ENCODE data around the gene ZNF692. TPM values are rescaled to one million over a fixed set of nuclear protein-coding genes. Genes with fewer than 3 reads are reported as not detected.
"Not testable (repeated sequence)": the region's sequence is repeated elsewhere in the genome, so short reads cannot be mapped to it uniquely, and the experiment has no call there.

The ZNF692 gene
- total RNA-seq, 1 donor from 2014 or later, result 38.2 TPM

DNA sequence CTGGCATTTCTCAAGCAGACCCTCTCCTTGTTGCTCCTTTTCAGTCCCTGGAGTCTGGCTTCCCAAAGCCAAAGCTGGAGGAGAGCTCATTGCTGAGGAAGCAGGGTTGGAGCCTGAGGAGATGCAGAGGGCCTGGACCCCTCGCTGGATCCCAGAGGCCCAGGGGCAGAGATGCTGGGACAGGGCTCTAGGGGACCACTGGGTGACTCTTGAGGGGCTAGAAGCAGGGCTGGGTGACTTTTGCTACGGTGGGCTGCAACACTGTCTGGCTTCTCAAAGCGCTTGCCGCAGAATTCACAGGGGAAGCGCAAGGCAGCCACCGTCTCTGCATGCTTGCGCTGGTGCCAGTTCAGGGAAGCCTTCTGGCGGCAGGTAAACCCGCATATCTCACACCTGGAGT lies 8.8 kb downstream of the ZNF692 start:
- DNase-seq (ENCODE audit: extremely low read depth, low read depth, low spot score), result no peak

DNA sequence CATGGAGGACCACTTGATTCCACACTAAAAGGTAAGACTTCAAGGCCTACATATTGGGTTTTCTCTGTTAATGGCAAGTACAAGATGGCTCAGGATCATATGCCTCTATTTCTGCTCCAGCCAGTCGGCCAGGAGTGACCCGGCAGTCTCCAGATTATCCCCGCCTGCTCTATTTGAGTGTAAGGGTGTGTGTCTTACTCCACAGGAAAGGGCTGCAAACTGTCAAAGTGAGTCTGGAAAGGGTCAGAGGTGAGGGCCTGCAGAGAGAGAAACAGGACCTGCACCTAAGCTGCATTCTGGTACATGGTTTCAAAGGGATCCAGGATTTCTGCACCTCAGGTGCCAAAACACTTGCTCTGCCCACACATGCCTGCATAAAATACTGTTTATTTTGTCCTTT lies 9.2 kb downstream of the ZNF692 start:
- no peak for DNase-seq (ENCODE audit: extremely low read depth, low read depth, low spot score)

DNA sequence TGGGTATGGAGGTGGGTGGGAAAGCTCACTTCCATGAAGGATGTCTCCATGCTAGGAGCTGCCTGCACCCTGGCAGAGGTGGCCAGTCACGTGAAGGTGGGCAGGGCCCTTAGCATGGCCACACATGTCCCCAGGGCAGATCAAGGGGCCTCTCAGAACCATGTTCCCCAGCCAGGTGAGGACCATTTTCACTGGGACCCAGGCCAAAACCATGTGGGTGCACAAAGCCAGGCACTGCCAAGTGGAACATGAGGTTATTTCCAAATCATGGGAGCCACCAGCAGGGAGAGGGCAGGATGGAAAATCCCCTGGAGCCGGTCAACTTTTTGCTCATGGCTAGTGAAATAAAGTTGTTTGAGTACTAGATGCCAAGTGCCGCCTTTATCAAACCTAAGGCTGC lies 9.7 kb downstream of the ZNF692 start:
- DNase-seq (ENCODE audit: extremely low read depth, low read depth, low spot score), result no peak

DNA sequence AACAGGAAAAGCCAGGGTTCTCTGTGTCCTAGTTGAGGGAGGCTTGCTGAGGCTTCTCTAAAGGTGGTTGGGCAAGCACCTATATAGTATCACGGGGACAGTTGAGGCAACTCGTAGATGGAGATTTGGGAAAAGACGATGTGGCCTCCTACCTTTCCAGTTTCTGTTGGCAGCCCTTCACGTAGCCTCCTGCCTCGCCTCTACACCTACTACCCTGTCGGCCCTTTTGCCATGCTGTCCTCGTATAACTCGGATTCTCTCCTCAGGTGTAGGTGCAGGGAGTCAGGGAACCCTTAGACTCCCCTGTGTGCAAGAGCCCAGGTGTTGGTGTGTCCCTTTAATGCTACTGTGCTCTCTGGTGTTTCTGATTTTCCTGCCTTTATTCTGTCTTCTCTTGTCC lies 10.3 kb downstream of the ZNF692 start:
- no peak for DNase-seq (ENCODE audit: extremely low read depth, low read depth, low spot score)

DNA sequence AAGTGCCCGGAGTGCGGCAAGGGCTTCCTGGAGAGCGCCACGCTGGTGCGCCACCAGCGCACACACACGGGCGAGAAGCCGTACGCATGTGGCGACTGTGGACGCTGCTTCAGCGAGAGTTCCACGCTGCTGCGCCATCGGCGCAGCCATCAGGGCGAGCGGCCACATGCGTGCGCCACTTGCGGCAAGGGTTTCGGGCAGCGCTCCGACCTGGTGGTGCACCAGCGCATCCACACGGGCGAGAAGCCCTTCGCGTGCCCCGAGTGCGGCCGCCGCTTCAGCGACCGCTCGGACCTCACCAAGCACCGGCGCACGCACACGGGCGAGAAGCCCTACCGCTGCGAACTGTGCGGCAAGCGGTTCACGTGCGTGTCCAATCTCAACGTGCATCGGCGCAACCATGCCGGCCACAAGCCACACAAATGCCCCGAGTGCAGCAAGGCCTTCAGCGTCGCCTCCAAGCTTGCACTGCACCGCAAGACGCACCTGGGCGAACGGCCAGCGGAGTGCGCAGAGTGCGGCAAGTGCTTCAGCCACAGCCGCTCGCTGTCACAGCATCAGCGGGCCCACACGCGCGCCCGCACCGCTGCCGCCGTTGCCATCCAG lies 10.8 kb downstream of the ZNF692 start:
- DNase-seq (ENCODE audit: extremely low read depth, low read depth, low spot score), result no peak

DNA sequence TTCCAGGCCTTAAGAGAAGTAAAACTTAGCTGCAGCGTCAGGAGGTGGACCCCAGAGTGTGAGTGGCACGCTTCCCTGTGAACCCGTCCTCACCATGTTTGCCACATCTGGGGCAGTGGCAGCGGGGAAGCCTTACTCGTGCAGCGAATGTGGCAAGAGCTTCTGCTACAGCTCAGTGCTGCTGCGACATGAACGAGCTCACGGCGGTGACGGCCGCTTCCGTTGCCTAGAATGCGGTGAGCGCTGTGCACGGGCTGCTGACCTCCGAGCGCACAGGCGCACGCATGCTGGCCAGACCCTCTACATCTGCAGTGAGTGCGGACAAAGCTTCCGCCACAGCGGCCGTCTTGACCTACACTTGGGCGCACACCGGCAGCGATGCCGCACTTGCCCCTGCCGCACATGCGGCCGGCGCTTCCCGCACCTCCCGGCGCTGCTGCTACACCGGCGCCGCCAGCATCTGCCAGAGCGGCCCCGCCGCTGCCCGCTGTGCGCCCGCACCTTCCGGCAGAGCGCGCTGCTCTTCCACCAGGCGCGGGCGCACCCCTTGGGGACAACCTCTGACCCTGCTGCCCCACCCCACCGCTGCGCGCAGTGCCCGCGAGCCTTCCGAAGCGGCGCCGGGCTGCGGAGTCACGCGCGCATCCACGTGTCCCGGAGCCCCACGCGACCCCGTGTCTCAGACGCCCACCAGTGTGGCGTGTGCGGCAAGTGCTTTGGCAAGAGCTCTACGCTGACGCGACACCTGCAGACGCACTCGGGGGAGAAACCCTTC lies 11.5 kb downstream of the ZNF692 start:
- DNase-seq (ENCODE audit: extremely low read depth, low read depth, low spot score), result no peak

DNA sequence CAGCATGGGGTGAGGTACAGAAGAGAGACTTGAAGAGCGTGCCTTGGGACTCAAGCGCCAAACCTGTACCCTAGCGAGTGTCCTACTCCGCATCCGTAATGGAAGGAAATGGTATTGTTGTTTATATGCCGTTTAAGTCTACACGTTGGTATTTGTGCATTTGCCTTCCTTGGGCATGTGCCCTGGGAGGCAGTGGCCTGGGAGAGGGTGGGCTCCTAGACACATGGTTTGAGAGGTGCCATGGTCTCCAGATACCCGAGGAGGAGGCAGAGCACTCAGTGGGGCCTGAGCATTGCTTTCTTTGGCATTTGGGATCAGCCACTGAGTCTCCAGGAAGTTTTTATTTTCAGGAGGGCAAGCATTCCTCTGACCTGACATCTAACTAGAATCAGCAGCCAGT lies 14.4 kb downstream of the ZNF692 start:
- no peak for DNase-seq (ENCODE audit: extremely low read depth, low read depth, low spot score)

DNA sequence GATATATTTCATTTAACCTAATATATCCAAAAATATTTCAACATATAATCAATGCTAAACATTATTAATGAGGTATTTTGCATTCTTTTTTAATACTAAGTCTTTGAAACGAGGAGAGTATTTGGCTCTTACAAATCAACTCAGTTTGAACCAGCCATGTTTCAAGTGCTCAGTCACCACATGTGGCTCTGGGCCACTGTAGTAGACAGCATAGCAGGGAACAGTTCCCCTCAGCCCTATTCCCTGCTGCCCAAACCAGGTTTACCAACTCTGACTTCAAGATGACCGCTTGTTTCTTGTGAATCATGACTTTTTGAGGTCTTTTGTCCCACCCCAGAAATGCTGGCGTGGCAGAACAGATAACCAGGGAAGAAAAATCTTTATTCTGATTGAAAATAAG lies 15.2 kb downstream of the ZNF692 start:
- DNase-seq (ENCODE audit: extremely low read depth, low read depth, low spot score), result no peak

DNA sequence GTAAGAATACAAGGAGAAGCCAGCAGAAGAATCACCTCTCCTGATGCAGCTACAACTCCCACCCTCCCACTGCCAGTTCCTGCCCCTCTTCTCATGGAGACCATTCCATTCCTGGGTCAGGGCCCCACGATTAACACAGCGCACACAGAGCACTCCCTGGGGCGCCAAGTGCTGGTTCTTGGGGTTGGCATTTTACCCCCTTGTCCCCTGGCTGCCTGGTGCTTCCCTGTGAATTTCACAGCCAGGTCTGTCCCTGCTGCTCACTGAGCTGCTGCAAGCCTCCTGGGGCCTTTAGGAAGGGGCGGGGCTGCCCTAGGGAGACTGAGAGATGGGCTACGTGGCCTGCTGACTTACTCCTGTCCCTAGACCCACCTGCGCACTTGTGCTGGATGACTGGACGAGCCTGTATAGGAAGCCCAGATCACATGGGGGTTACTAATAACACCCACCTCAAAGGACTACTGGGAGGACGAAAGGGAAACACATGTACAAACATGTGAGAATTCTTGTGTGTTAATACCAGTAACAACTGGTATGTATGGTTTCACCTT lies 16.0 kb downstream of the ZNF692 start:
- no peak for DNase-seq (ENCODE audit: extremely low read depth, low read depth, low spot score)

DNA sequence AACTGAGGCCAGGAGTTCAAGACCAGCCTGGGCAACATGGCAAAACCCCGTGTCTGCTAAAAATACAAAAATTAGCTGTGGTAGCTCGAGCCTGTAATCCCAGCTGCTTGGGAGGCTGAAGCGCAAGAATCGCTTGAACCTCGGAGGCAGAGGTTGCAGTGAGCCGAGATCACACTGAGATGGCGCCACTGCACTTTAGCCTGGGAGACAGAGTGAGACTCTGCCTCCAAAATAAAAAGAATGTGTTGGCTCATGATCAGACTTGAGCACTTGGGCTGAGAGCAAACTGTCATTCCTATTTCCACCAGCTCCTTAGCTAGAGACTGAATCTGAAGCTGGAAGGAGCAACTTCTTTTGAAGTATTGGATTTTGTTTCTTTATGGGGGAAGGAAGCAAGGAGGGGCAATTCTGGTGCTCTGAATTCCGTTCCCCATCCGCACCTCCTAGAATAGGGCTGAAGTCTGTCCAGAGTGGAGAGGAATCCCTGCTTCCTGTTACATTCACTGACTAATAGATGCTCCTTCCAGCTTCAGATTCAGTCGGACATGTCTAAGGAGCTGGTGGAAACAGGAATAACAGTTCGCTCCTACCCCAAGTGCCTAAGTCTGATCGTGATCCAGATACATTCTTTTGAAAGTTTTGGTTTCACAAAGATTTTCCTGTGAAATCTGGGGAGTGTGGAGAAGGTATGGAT lies 17.0 kb downstream of the ZNF692 start:
- no peak for DNase-seq (ENCODE audit: extremely low read depth, low read depth, low spot score)

DNA sequence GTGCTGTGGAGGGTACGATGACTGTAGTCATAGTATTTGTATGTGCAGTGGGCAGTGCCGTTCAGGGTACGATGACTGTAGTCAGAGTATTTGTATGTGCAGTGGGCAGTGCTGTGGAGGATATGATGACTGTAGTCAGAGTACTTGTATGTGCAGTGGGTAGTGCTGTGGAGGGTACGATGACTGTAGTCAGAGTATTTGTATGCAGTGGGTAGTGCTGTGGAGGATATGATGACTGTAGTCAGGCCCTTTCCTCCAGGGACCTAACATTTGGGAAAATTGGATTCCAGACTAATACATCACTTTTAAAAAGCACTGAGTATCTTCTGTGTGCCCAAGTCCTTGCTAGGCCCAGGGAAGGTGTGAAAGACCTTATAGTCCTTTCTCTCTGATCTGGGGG lies 17.9 kb downstream of the ZNF692 start:
- no peak for DNase-seq (ENCODE audit: extremely low read depth, low read depth, low spot score)

DNA sequence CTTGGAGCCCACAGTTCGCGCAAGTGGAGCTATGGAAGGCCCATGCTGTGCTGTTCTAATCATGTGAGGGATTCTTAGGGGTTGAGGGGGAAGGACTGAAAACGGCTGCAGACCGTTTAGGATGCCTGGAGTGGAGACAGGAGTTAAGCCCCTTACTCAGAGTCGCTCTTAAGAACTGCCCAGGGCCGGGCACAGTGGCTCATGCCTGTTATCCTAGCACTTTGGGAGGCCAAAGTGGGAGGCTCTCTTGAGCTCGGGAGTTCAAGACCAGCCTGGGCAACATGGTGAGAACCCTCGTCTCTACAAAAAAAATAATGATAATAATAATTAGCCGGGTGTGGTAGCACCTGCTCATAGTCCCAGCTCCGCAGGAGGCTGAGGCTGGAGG lies 19.7 kb downstream of the ZNF692 start:
- no peak for DNase-seq (ENCODE audit: extremely low read depth, low read depth, low spot score)

DNA sequence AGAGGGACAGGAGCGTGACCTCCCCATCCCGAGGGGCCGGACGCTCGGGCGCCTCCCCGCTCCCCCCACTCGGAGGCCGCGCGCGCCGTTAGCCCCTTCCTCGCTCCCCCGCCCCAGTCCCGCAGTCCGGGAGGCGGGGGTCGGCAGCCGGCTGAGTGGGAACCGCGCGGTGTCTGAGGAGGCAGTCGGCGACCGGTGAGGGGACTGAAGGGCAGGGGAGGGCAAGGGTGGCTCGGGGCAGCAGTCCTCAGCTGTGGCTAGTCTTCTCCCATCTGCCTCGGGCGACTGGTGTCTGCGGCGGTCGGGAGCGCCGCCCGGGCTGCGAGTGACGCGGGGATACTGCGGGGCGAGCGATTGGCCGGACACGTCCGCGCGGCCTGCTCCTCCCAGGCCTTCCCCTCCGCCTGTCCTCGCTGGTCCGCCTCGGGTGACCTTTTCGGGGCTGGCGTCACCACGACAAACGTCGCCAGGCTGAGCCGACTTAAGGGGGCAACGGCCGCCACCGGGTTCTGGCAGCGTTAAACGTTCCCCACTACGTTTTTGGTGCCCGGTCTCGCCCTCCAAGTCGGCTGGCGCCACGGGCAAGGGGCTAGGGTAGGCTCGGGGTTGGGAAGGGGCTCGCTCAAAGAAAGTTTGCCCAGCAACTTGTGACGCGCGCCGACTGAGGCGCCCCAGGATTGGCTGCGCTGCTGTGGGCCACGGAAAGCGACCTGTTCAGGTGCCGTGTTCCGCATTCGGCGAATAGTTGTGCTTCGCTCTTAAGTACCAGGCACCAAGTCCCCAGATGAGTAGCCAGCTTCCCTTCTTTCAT lies 20.3 kb downstream of the ZNF692 start:
- no peak for DNase-seq (ENCODE audit: extremely low read depth, low read depth, low spot score)

DNA sequence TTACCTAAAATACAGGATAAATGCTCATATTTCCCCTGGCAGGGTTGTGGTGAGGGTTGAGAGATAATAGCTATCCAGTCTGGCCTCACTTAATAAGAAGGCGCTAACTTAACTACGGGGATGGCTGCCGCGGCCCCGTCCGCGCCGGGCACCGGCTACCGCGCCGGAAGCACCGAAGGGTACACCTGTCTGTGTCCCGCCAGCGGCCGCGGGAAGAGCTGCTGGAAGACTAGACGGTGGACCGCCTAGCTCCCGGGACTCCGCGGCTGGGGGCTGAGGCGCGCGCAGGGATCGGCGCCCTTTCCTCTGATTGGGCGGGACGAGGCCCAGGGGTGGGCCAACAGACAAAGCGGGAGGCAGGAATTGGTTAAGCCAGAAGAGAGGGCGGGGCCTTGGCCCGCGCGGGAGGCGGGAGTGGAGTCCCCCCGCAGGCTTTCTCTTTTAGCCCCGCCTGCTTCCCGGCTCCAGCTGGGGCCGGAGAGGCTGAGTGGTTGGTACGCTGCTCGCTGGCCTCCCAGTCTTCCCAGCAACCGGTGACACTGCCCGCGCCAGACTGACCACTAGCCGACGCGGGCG lies 21.0 kb downstream of the ZNF692 start, which contains the start of gene ZNF672:
TSS of gene ZNF672 (plus strand) at position 444 of the 576 bp plus-strand sequence. CDS start 9,051 bp downstream, outside the sequence.
- DNase-seq (ENCODE audit: extremely low read depth, low read depth, low spot score), result peak; percentile 63

DNA sequence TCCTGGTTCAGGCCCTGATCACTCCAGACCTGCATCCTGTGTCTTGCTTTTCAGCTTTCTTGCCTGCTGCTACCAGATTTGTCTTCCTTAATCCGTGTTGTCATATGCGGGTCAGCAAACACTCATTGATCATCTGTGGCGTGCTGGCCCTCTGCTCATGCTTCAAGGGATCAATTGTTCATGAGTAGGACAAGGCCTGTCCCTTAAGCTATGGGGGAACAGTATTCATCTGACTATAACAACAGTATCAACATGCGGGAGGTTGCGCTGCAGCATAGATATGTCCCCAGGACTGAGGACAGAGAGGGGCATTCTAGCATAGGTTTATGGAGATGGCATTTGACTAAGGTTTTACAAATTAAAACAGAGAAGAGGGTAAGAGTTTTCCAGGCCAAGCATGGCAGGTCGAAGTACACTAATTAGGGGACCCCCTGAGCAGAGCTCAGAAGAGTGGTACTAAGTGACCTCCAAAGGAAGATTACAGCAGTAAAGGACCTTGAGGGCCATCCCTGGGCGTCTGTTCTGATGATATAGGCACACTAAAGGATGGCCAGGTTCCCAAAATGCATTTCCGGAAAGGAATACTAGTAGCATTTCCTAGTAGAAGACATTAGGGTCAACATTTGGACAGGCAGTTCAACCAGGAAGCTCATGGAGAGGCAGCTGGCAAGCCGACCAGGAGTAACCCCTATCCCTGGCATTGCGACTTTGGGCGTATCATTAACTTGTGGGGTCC lies 21.7 kb downstream of the ZNF692 start:
- no peak for DNase-seq (ENCODE audit: extremely low read depth, low read depth, low spot score)

DNA sequence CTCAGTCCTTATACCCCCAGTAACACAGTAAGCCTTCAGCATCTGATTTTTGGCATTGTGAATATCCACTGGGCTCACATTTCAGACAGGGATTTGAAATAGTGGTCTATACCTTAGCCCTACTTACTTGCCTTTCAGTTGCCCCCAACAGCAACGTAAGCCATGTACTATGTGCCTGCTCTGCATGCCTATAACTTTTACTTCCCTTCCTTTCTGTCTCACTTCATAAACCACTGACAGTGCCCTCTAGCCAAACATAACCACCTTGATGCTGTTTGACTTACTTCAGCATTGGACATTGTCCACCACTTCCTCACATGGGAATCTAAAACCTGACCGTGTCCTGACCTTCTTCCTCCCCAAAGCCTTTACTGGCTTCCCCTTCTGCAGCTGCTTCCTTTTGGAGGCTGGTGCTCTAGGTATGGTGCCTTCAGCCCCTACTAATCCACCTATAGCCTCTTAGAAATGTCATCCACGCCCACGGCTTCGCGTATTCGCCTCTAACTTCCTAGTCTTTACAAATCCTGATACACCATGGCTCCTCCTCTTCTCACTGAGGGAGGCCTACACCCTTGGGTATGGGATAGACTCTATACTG lies 24.4 kb downstream of the ZNF692 start:
- no peak for DNase-seq (ENCODE audit: extremely low read depth, low read depth, low spot score)

DNA sequence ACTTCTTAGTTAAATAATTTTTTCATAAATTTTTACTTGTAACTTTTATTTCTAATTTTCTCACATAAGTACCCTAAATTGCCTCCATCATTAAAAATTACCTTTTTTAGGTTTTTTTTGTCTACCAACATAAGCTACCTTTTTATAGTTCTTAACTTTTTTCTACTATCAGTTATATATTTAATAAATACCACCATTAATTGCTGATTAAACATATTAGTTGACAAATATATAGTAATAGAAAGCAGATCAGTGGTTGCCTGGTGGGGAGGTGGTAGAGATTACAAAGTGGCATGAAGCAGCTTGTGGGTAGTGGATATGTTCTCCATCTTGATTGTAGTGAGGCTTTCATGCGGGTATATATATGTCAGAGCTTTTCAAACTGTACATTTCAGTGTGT lies 27.0 kb downstream of the ZNF692 start:
- no peak for DNase-seq (ENCODE audit: extremely low read depth, low read depth, low spot score)

DNA sequence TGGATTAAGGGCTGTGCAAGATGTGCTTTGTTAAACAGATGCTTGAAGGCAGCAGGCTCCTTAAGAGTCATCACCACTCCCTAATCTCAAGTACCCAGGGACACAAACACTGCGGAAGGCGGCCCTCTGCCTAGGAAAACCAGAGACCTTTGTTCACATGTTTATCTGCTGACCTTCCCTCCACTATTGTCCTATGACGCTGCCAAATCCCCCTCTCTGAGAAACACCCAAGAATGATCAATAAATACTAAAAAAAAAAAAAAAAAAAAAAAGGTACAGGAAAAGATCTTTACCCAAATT lies 28.2 kb downstream of the ZNF692 start:
- not testable (repeated sequence) for DNase-seq (ENCODE audit: extremely low read depth, low read depth, low spot score)

DNA sequence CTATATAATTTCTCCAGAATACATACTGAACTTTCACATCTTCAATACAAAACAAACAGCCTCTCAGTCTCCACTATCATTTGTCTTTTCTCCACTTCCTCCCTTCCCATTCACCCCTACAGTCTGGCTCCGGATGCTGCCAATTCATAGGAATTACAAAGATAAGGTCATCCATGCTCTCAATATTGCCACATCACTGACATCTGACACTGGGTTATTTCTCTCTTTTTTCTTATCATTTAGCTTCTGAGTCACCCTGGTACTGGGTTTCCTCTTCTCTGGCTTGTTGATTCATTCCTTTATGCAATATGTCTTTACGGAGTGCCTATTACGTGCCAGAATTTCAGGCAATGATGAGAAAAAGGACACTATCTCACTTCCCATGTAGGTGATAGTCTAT lies 30.0 kb downstream of the ZNF692 start:
- DNase-seq (ENCODE audit: extremely low read depth, low read depth, low spot score), result no peak

Data from glomerular endothelial cell (primary cell).